22Rv1 (cell line): ENCODE data around the gene ARRDC5.

Experiments
- ZFX ChIP-seq: fragments of 450-650 bp; IDR thresholded peaks from 2 replicates; pipeline ENCODE4 v1.6.1; 2017; ENCODE audit warnings: antibody characterized with exemption, borderline replicate concordance
- TF ChIP-seq, protein P1 (sequence below): fragments of 450-650 bp; IDR thresholded peaks from 2 replicates; pipeline ENCODE4 v1.5.1; 2017; ENCODE audit warnings: mild to moderate bottlenecking

DNA sequence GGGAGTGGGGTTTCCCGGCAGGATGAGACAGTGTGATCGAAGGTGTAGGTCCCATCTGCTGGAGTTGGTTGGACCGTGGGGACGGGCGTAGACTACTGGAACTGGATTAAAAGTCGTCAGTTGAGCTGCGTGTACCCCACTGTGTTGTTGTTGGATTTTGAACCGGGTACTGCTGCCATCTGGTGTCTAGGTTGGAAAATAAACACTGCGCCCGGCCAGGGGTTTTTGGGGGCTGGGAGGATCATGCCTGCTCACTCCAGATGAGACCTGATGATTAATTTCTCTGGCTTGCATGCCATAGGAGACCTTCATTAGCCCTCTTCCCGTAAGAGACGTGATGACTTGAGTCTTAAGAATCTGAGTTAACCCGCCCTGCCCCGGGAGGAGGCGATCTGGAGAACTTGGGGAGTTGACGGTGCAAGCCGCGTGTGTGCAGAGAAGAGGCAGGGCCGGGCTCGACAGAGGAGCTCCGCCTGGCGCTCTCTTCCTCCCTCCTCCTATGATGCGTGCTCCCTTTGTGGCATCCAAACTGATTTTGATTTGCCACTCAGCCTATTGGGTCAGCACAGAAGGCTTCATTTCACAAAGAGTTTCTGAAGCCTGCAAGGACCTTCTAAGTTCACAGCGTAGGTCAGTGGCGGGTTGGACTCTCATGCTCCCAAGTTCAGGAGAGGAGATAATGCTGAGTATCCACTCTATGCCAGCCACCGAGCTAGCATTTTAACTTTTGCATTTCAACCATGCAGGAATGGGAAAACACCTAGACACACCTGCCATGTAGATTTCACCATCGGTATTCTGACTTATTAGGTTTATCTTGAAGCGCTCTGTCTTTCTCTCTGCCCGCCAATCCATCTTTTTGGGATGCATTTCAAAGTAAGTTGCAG, 9.3 kb upstream of the ARRDC5 start:
- TF ChIP-seq, protein P1, sequence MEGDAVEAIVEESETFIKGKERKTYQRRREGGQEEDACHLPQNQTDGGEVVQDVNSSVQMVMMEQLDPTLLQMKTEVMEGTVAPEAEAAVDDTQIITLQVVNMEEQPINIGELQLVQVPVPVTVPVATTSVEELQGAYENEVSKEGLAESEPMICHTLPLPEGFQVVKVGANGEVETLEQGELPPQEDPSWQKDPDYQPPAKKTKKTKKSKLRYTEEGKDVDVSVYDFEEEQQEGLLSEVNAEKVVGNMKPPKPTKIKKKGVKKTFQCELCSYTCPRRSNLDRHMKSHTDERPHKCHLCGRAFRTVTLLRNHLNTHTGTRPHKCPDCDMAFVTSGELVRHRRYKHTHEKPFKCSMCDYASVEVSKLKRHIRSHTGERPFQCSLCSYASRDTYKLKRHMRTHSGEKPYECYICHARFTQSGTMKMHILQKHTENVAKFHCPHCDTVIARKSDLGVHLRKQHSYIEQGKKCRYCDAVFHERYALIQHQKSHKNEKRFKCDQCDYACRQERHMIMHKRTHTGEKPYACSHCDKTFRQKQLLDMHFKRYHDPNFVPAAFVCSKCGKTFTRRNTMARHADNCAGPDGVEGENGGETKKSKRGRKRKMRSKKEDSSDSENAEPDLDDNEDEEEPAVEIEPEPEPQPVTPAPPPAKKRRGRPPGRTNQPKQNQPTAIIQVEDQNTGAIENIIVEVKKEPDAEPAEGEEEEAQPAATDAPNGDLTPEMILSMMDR = peak; percentile 24; the same call in 1 of the 2 replicates
- TF ChIP-seq ZFX = no peak
